Right atrium auricular region (tissue), 2 donors: Measurements from ENCODE around the gene NDUFA8. TPM values are rescaled to one million over a fixed set of nuclear protein-coding genes. Genes with fewer than 3 reads are reported as not detected.

Experiments
- DNase-seq: peaks from one replicate; pipeline ENCODE4 v3.0.0-alpha.2; 2019; ENCODE audit warnings: low spot score
- H3K27ac ChIP-seq, 2 donors: fragments of 200-600 bp; sonication (generic); 1 replicate in 1 of 2; 2 replicates in 1 of 2; pipeline ENCODE4 v1.5.1; 2016 to 2019
- H3K27me3 ChIP-seq, 2 donors: fragments of 200-600 bp; sonication (generic); one replicate each; pipeline versions ENCODE4 v1.5.1 to v1.6.0; 2017 to 2019
- H3K36me3 ChIP-seq: fragments of 200-600 bp; sonication (generic); one replicate; pipeline ENCODE4 v1.5.1; 2016
- H3K4me1 ChIP-seq, 2 donors: fragments of 200-600 bp; sonication (generic); one replicate each; pipeline versions ENCODE4 v1.5.1 to v1.6.0; 2017 to 2019
- H3K4me3 ChIP-seq, 2 donors: fragments of 200-600 bp; sonication (generic); 1 replicate in 1 of 2; 2 replicates in 1 of 2; pipeline ENCODE4 v1.5.1; 2017 to 2019; ENCODE audit warnings: mild to moderate bottlenecking in 1 of 2, moderate library complexity in 1 of 2
- H3K9me3 ChIP-seq, 2 donors: fragments of 200-600 bp; sonication (generic); one replicate each; pipeline ENCODE4 v1.5.1; 2019
- CTCF ChIP-seq, 2 donors: fragments of 200-600 bp; sonication (generic); IDR thresholded peaks; one replicate each; pipeline ENCODE4 v1.5.1; 2019; ENCODE audit warnings: antibody characterized with exemption in 2 of 2
- total RNA-seq, 2 donors: library from RNA; depleted of rRNA; stranded (reverse); fragments of >200 nt; gene quantifications; one replicate each; pipeline ENCODE4 v1.1.0, GENCODE V29; 2016

NDUFA8 gene
- total RNA-seq, 2 donors from 2014 or later: 169 to 236 TPM

DNA sequence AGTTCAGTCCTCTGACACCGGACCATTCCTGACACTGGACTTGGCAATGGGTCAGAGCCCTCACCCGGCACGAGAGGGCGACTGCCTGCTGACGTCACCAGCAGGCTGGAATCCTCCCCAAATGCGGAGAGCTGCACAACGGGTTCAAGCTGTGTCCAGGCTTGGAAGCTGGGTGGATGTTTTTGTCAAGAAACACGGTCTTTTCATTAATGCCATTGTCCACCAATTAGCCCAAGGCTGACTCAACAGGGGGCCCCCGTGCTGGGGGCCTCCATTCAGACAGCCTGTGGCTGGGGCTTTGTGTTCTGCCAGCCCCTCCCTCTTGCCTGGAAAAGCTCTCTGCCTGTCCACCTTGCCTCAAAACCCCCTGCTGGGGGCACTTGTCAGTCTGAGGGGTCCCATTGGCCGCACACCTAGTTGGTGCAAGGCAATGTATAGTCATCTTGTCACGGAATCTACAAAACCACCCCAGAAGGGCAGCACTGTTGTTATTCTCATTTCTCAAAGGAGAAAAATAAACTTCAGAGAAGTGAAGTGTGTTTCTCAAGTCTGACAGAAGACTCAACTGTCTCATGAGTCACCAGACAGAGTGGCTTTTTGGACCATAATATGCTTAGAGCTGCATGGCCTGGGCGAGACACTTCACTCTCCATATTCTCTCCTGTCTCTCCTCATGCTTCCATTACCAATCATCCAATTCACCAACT is 24.6 kb downstream of the NDUFA8 start:
- H3K27ac ChIP-seq: no peak overlapping the region

DNA sequence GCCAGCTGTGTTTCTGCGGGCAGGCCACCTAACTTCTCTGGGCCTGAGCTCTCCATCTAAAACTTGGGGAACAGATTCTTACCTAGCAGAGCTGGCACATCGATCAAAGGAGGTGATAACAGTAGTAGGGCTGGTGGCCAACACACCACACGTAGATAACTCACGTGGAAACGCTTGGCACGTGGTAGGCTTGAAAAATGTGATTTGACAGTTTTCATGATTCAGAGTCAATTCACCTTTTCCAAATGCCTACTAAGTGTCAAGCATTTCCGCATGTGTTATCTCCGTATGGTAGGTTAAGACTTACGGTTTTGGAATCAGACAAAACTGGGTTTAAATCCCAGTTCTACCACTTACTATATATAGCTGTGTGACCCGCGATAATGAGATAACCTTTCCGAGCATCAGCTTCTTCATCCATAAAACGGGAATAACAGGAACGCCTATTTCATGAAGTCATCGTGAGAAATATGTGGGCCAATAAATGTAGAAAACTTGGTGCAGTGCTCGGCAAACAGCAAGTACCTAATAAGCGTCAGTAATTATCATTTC is 25.5 kb downstream of the NDUFA8 start:
- H3K4me3 ChIP-seq: no peak overlapping the region
- no peaks in the 10 kb centered on the region for H3K9me3 ChIP-seq
- no peaks in the 10 kb centered on the region for H3K27me3 ChIP-seq
- no peaks in the 10 kb centered on the region for H3K36me3 ChIP-seq
- no peak for TF ChIP-seq CTCF (IDR thresholded peaks at IDR 0.05)
- DNase-seq: no peak
- H3K4me1 ChIP-seq: peaks cover 0 to 42% of the 10 kb centered on the region in 2 donors
- H3K27ac ChIP-seq: peak overlapping the region in 1 of 2 donors; percentile 5

More for the DNA sequence above, 24.6 kb downstream of the NDUFA8 start:
- Histone ChIP-seq H3K4me3 (no peak overlapping the region), H3K4me1 (peaks cover 0 to 42% of the 10 kb centered on the region in 2 donors), H3K9me3 (no peaks in the 10 kb centered on the region), H3K36me3 (no peaks in the 10 kb centered on the region), H3K27me3 (no peaks in the 10 kb centered on the region)
- no peak for DNase-seq
- no peak for TF ChIP-seq CTCF (IDR thresholded peaks at IDR 0.05)

DNA sequence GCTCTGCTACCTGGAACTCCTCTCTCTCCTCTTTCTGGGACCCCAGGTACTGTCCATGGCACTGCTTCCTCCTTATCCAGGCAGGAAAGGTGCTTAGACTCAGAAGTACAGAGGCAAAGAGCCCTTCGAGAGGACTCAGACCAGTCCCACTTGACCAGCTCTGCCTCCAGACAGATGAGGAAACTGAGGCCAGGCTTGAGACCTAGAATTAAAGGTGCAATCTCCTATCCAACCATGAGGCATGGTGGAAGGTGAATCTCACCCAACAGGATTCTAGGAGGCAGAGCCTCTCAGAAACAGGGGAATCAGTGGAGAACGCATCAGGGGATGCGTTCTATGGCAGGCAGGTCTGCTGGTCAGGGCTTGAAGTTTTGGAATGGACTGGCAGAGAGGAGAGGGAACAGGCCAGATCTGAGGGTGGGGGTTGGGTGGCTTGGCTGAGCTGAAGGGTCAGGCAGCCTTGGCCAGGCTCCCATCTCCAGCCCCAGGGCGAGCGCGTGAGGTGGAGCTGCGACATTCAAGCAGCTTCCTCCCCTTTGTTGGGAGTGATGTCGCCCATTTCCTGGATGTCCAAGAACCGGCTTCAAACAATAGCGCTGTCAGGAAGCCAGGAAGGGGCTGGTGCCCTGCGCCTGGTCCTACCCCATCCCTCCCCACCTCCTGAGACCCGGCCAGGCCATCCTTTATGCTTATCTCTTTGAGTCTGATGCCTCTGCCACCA is 26.2 kb downstream of the NDUFA8 start:
- no peak for TF ChIP-seq CTCF (IDR thresholded peaks at IDR 0.05)
- peaks cover 0 to 47% of the 10 kb centered on the region in 2 donors for H3K4me1 ChIP-seq

DNA sequence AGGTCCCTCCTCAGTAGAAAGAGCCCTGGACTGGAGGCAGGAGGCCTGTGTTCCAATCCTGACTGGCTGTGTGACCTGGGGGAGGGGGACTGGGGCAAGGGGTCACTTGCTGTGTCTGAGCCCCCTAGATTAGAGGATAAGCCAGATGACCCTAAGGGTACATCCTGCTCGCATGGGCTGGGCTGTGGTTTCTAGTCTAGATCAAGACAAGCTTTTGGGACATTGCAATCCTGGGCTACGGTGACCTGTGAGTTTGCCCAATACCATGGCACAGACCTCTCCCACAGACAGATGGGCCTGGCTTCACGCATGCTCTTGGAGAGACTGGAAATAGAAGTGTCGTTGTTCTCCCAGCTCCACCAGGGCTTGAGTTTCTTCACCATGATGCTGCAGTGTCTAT is 27.0 kb downstream of the NDUFA8 start:
- Histone ChIP-seq H3K36me3 (no peaks in the 10 kb centered on the region), H3K9me3 (no peaks in the 10 kb centered on the region), H3K4me1 (peaks cover 0 to 56% of the 10 kb centered on the region in 2 donors), H3K27me3 (no peaks in the 10 kb centered on the region), H3K27ac (no peak overlapping the region), H3K4me3 (no peak overlapping the region)
- TF ChIP-seq CTCF (IDR thresholded peaks at IDR 0.05): no peak
- DNase-seq: no peak

More for the DNA sequence above, 26.2 kb downstream of the NDUFA8 start:
- no peak for DNase-seq
- Histone ChIP-seq H3K9me3 (no peaks in the 10 kb centered on the region), H3K36me3 (no peaks in the 10 kb centered on the region), H3K4me3 (no peak overlapping the region), H3K27me3 (no peaks in the 10 kb centered on the region), H3K27ac (peak overlapping the region in 1 of 2 donors; percentile 5)

DNA sequence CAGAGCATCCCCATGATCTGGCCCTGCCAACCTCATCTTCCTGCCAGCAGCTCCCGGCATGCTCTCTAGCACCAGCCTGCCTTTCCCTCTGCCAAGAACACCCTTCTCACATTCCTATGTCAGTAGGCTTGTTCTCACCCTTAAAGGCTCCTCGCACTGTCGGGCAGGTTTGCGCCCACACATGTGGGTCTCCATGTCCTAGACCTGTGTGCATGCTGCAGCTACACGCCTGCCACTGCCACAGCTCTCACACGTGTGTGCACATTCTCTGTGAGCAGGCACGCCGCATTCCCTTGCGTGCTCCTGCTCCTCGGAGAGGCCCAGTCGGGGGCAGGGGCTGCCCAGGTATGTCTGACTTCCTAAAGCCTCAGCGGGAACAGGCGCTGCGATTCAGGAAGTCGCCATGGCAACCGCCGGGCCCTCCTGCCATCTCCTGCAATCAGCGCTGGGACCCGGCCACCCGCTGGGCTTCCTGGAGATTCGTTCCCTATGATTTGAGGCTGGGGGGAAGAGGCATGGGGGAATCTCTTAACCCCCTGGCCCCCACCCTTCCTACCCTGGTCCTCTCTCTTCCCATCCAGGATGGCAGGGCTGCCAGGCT is 28.1 kb downstream of the NDUFA8 start:
- no peak for TF ChIP-seq CTCF (IDR thresholded peaks at IDR 0.05)
- Histone ChIP-seq H3K27ac (no peak overlapping the region), H3K9me3 (no peaks in the 10 kb centered on the region), H3K36me3 (no peaks in the 10 kb centered on the region), H3K27me3 (no peaks in the 10 kb centered on the region), H3K4me3 (no peak overlapping the region), H3K4me1 (peaks cover 0 to 67% of the 10 kb centered on the region in 2 donors)
- DNase-seq: no peak
